Measurements from ENCODE around the gene TNNT2. TPM values are rescaled to one million over a fixed set of nuclear protein-coding genes. Genes with fewer than 3 reads are reported as not detected.

Gene TNNT2
- total and polyA plus RNA-seq, 8 donors, result 0.06 to 7.0 (median 0.99) TPM

- TF ChIP-seq CTCF (IDR thresholded peaks at IDR 0.05), result no peak
- peaks cover 10 to 28% (median 25%) of the 10 kb centered on the region in 3 donors for H3K4me1 ChIP-seq
- FAIRE-seq (no peak), ATAC-seq (no peak), DNase-seq (no peak)
- intact Hi-C loops (cut with DNase I), result no loop called here
- 69 to 71% methylated on average over 9 of the region's 9 CpGs for WGBS, 2 donors
- no peaks in the 10 kb centered on the region for H3K27me3 ChIP-seq
- H3K36me3 ChIP-seq, result peaks cover 0 to 16% (median 7%) of the 10 kb centered on the region in 3 donors
- H3K9me3 ChIP-seq, result no peaks in the 10 kb centered on the region
- H3K27ac ChIP-seq, result no peak overlapping the region
- H3K4me3 ChIP-seq, result no peak overlapping the region
Observed at GRCh38 chr1:201391651-201392511, 14.4 kb upstream of the TNNT2 start.

GRCh38 chr1:201391225-201391624, 13.7 kb upstream of the TNNT2 start:
- Histone ChIP-seq H3K27ac (no peak overlapping the region), H3K36me3 (peaks cover 0 to 23% (median 7%) of the 10 kb centered on the region in 3 donors), H3K27me3 (no peaks in the 10 kb centered on the region), H3K9me3 (no peaks in the 10 kb centered on the region), H3K4me1 (peaks cover 9 to 21% (median 21%) of the 10 kb centered on the region in 3 donors), H3K4me3 (no peak overlapping the region)
- DNase-seq, result no peak
- no peak for TF ChIP-seq CTCF (IDR thresholded peaks at IDR 0.05)
- ATAC-seq, result no peak
- WGBS, 2 donors, result 85 to 89% methylated on average over 1 of the region's 1 CpG
- intact Hi-C loops (cut with DNase I), result no loop called here
- no peak for FAIRE-seq

- Histone ChIP-seq H3K27me3 (no peaks in the 10 kb centered on the region), H3K36me3 (peaks cover 0 to 31% (median 7%) of the 10 kb centered on the region in 3 donors), H3K9me3 (no peaks in the 10 kb centered on the region), H3K4me3 (no peak overlapping the region), H3K27ac (no peak overlapping the region), H3K4me1 (peaks cover 0 to 3% (median 0%) of the 10 kb centered on the region in 3 donors)
- 92% methylated on average over 9 to 12 of the region's 12 CpGs for WGBS, 2 donors
- TF ChIP-seq CTCF (IDR thresholded peaks at IDR 0.05), result no peak
- intact Hi-C loops (cut with DNase I), result no loop called here
- FAIRE-seq, result no peak
- ATAC-seq, result no peak
- DNase-seq, result no peak
Observed at GRCh38 chr1:201389051-201389450, 11.6 kb upstream of the TNNT2 start.

GRCh38 chr1:201386208-201386607, 8.7 kb upstream of the TNNT2 start:
- ATAC-seq, result no peak
- 87 to 89% methylated on average over 8 of the region's 8 CpGs for WGBS, 2 donors

More at GRCh38 chr1:201386208-201386607, 8.7 kb upstream of the TNNT2 start:
- H3K36me3 ChIP-seq, result peaks cover 0 to 31% (median 7%) of the 10 kb centered on the region in 3 donors
- no peaks in the 10 kb centered on the region for H3K4me1 ChIP-seq
- no peak for FAIRE-seq
- no peak for DNase-seq
- no peak overlapping the region for H3K27ac ChIP-seq
- H3K27me3 ChIP-seq, result no peaks in the 10 kb centered on the region
- no peaks in the 10 kb centered on the region for H3K9me3 ChIP-seq
- intact Hi-C loops (cut with DNase I), result no loop called here
- no peak for TF ChIP-seq CTCF (IDR thresholded peaks at IDR 0.05)
- H3K4me3 ChIP-seq, result no peak overlapping the region
